ENCODE data around the gene AOPEP.
"Not testable (repeated sequence)": the region's sequence is repeated elsewhere in the genome, so short reads cannot be mapped to it uniquely, and the experiment has no call there.

The AOPEP gene

DNA sequence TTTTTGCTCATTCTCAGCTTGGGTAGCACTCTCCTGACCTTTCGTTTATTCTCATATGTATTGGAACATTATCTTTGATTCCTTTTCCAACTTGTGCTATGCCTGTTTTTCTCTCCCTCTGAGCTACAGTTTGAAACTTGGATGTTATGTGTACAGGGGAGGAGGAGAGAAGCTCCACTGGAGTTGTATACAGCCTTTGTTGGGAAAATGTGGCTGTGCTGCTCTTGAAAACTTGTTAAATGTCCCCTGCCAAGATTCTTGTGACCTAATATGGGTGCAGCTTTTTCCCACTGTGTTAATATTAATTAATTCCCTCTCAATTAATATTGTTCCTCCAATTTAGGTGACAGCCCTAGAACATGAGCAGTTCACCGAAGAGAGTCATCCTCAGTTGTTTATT is 235.4 kb downstream of the AOPEP start:
- no peak for DNase-seq (ENCODE audit: low read depth in 2 of 2)

GRCh38 chr9:94965631-94966030 is 239.1 kb downstream of the AOPEP start:
- DNase-seq (ENCODE audit: low read depth in 2 of 2): not testable (repeated sequence)

DNA sequence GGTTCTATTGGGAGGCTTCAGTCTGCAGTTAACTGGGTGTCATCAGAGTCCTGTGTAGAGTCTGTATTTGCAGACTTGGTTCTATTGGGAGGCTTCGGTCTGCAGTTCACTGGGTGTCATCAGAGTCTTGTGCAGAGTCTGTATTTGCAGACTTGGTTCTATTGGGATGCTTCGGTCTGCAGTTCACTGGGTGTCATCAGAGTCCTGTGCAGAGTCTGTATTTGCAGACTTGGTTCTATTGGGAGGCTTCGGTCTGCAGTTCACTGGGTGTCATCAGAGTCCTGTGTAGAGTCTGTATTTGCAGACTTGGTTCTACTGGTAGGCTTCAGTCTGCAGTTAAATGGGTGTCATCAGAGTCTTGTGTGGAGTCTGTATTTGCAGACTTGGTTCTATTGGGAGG is 239.5 kb downstream of the AOPEP start:
- not testable (repeated sequence) for DNase-seq (ENCODE audit: low read depth in 2 of 2)

DNA sequence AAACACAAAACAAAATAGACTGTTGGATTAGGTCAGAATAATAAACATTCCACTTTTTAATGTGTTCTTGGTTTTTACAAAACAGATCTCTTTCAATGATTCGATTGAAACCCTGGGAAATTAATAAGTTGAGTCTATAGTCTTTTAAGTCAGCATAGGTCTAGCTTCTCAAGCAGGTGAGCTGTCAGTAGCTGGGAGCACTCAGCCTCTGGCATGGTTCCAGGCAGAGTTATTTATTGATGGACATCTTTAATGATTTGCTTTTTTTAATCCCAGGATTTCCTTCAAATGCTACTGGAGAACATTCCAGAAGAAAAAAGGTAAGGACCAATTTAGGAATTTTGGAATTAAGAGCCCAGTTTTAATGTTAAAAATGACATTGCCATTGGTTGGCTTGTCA is 241.0 kb downstream of the AOPEP start:
- no peak for DNase-seq (ENCODE audit: low read depth in 2 of 2)

GRCh38 chr9:94971378-94972131 is 245.1 kb downstream of the AOPEP start:
- DNase-seq (ENCODE audit: low read depth in 2 of 2): no peak

- DNase-seq (ENCODE audit: low read depth in 2 of 2): no peak
Measured at GRCh38 chr9:94973451-94973941, 247.0 kb downstream of the AOPEP start.

DNA sequence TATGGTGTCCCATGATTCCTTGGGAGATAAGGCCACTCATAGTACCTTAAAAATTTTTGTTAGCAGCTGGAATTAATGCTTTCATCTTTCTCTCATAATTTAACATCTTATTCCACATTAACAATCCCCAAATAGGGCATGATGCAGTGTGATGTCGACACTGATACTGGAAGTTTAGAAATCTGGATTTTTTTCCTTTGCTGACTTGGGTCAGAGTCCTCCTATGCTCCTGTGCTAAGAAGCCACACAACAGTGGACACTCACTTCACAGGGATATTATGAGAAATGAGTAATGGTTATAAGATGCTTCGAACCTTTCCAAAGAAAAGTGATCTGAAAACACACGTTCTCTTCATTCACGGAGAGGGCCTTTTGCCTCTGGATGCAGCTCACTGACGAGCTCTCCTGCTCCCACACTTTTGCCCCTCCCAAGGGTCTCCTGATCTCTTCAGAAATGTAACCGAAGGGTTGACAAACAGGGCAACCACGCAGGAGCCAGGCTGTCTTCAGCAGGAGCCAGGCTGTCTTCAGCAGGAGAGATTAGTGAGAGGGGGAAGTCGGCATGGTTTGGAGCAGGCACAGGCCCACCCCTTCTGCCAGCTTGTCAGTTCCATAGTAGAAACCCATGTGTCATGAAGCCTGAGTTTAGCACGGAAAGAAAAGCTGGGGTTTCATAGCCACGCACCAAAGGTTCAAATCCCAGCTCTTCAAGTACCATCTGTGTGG is 247.8 kb downstream of the AOPEP start:
- no peak for DNase-seq (ENCODE audit: low read depth in 2 of 2)

GRCh38 chr9:94975480-94975879 is 249.0 kb downstream of the AOPEP start:
- no peak for DNase-seq (ENCODE audit: low read depth in 2 of 2)

GRCh38 chr9:94976077-94976476 is 249.6 kb downstream of the AOPEP start:
- no peak for DNase-seq (ENCODE audit: low read depth in 2 of 2)

GRCh38 chr9:94977416-94977815 is 250.9 kb downstream of the AOPEP start:
- DNase-seq (ENCODE audit: low read depth in 2 of 2): no peak

- DNase-seq (ENCODE audit: low read depth in 2 of 2): no peak
Measured at GRCh38 chr9:94979904-94980507, 253.5 kb downstream of the AOPEP start.

DNA sequence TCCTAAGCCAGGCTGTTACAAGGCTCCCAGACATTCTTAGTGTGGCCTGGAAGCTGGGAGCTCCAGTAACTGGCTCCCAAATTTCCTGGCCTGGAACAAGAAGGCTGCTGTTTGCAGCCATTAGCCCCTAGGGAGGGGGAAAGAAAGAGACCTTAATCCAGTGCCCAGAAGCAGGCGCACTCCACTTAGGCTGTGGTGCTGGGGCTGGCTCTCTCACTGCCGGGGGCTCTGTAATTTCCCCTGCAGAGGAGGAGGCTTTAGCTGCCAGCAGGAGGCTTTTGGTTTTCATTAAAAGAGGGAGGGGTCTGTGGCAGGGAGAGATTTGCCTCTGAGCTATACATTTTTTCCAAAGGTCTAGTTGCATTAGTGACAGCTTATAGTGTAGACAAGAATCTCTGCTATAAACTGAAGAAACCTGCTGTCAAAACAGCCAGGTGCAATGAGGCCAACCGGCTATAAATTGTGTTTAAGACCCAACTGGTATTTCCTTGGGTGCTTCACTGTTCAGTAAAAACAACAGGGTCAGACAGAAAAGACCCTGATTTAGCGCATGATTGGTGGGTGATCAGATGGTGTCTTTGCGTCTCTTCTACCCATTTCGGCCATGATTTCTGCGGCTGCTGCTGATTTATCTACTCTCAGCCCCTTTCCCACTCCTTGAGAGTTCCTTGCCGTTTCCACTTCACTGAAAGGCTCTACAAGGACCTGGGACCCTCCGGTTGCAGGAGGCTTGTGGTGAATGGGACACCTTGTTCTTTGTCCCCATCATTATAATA is 254.6 kb downstream of the AOPEP start:
- DNase-seq (ENCODE audit: low read depth in 2 of 2): no peak

- no peak for DNase-seq (ENCODE audit: low read depth in 2 of 2)
Measured at GRCh38 chr9:94981723-94982090, 255.2 kb downstream of the AOPEP start.

DNA sequence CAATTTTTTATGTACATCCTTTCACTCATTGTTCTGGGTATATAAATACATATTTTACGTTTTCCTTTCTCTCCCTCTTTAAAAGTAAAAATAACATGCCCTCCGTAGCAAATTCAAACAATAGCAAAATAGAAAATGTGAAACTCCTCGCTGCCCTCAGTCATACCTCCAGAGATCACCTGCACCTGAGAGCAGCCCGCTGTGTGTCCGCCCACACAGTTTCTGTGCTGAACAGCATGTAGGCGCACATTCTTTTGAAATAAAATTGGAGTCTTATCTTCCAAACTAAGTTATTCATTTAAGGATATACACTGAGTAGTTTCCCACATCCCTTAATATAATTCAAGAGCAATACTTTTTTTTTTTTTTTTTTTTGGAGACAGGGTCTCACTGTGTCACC is 255.7 kb downstream of the AOPEP start:
- DNase-seq (ENCODE audit: low read depth in 2 of 2): no peak

DNA sequence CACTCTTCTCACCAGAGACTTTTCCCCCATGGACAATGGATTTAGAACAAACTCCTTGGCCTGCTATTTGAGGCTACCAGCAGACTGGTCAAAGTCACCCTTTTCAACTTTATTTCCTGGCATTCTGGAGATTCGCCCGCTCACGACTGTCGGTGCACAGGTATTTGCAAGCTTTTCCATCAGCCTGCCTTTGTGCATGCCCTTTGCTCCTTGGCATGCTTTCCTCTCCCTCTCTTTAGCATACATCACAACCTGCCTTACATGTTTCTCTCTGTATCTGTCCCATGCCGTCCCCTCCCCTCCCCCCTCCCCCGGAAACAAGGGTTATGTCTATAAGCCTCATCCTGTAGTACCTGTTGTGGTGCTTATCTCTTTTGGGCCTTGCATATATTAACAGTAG is 257.1 kb downstream of the AOPEP start:
- DNase-seq (ENCODE audit: low read depth in 2 of 2): no peak

GRCh38 chr9:94984891-94985476 is 258.5 kb downstream of the AOPEP start:
- no peak for DNase-seq (ENCODE audit: low read depth in 2 of 2)

DNA sequence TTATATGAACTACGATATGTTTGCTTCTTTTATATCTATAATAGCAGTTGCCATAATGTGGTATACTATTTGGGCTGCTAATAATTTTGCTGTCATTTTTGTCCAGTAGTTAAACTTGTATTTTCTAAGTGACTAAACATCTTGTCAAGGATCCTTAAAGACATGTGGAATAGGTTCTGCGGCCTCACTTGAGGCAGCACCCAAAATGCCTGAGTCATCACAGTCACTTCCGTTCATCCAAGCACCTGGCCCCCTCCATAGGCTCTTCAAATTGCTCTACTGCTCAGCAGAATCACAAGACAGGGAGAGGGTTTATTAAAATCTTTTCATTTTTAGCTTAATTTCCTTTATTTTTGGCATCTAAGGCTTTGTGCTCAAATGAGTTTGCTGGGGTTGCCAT is 259.1 kb downstream of the AOPEP start:
- DNase-seq (ENCODE audit: low read depth in 2 of 2): no peak

- DNase-seq (ENCODE audit: low read depth in 2 of 2): no peak
Measured at GRCh38 chr9:94987731-94988130, 261.2 kb downstream of the AOPEP start.

- DNase-seq (ENCODE audit: low read depth in 2 of 2): no peak
Measured at GRCh38 chr9:94990897-94991561, 264.5 kb downstream of the AOPEP start.

- DNase-seq (ENCODE audit: low read depth in 2 of 2): no peak
Measured at GRCh38 chr9:94991961-94992907, 265.7 kb downstream of the AOPEP start.

All from stimulated activated CD4-positive, alpha-beta T cell treated with anti-CD3 and anti-CD28 coated beads, Interleukin-1b, Interleukin-23, amount 100 ng/mL, for 1 hour (primary cell).